Suprapubic skin (tissue), 4 donors: ENCODE measurements around the gene LENEP.

Experiments used
- CTCF ChIP-seq, 2 donors: fragments of 200-600 bp in 1 of 2; fragments of 450-650 bp in 1 of 2; sonication (generic) in 1 of 2; IDR thresholded peaks; one replicate each; pipeline ENCODE4 v1.5.1; 2016 to 2019; ENCODE audit warnings: antibody characterized with exemption in 2 of 2, mild to moderate bottlenecking in 1 of 2, moderate library complexity in 1 of 2
- EP300 ChIP-seq: sonication (generic); formaldehyde crosslinking; IDR thresholded peaks from one replicate; pipeline ENCODE4 v1.6.1; 2017; ENCODE audit warnings: antibody characterized with exemption
- POLR2AphosphoS5 ChIP-seq, 3 donors: sonication (generic); formaldehyde crosslinking; IDR thresholded peaks; one replicate each; pipeline ENCODE4 v1.6.1; 2017; ENCODE audit warnings: antibody characterized with exemption in 3 of 3

GRCh38 chr1:154989195-154989860 is 4.1 kb upstream of the LENEP start:
- no peak for TF ChIP-seq CTCF (IDR thresholded peaks at IDR 0.05)
- no peak for TF ChIP-seq POLR2AphosphoS5 (IDR thresholded peaks at IDR 0.05)
- no peak for TF ChIP-seq EP300
